Measurements from ENCODE around the gene SHE. TPM values are rescaled to one million over a fixed set of nuclear protein-coding genes. Genes with fewer than 3 reads are reported as not detected.

The SHE gene
- total and polyA plus RNA-seq, 2 of the 8 experiments (the other 6 are each of a cell fraction or from before 2014, with no cell fraction given) = 0.44 to 0.45 TPM

DNA sequence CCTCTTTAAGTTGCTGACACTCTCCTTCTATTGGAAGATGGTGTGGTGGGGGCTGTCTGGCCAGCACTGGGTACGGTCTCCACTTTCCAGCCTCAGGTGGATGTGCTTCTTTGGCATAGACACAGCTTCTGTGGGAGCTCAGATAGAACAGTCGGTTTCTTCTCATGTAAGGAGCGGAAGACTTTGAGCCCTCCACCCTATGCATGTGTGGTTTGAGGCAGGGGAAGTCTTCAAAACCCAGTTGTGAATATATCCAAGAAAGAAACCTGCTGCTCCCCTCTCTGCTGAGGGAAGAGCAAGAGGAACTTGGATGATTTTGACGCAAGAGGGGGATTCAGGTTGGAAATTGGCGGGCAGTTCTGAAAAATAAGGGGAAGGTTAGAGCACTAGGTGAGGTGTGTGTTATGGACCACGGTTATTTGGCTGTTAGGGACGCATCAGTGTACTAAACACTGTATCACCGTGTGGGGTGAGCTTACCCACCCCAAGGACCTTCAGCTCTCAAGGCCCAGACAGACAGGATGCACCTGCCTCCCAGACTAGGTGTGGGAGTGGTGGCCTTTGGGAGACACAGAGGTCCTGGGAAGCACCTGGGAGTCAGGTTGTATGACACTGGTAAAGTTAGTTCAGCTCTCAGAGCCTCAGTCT, 60.8 kb downstream of the SHE start (continued):
- TF ChIP-seq POLR2AphosphoS5 (IDR thresholded peaks at IDR 0.05; ENCODE audit: low read depth, low read length) (no peak), SUZ12 (IDR thresholded peaks at IDR 0.05; ENCODE audit: low read length) (no peak)

Data from H1 (cell line).